ENCODE results near the gene TMEM169. TPM values are rescaled to one million over a fixed set of nuclear protein-coding genes. Genes with fewer than 3 reads are reported as not detected.

TMEM169 gene
- total RNA-seq, 2 experiments from 2014 or later, result 0.27 to 0.53 TPM

DNA sequence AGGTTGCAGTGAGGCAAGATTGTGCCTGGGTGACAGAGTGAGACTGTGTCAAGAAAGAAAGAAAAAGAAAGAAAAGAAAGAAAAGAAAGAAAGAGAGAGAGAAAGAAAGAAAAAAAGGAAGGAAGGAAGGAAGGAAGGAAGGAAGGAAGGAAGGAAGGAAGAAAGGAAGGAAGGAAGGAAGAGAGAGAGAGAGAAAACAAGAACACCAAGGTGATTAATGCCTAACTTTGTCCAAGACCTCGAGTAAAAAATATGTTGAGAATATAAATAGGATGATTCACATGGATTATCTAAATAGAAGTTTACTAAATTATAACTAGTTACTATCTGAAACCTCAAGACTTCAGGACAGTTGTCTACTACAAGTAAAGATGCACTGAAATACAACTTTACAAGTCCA, 7.3 kb upstream of the TMEM169 start:
- TF ChIP-seq, protein P1, sequence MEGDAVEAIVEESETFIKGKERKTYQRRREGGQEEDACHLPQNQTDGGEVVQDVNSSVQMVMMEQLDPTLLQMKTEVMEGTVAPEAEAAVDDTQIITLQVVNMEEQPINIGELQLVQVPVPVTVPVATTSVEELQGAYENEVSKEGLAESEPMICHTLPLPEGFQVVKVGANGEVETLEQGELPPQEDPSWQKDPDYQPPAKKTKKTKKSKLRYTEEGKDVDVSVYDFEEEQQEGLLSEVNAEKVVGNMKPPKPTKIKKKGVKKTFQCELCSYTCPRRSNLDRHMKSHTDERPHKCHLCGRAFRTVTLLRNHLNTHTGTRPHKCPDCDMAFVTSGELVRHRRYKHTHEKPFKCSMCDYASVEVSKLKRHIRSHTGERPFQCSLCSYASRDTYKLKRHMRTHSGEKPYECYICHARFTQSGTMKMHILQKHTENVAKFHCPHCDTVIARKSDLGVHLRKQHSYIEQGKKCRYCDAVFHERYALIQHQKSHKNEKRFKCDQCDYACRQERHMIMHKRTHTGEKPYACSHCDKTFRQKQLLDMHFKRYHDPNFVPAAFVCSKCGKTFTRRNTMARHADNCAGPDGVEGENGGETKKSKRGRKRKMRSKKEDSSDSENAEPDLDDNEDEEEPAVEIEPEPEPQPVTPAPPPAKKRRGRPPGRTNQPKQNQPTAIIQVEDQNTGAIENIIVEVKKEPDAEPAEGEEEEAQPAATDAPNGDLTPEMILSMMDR (IDR thresholded peaks at IDR 0.05), result no peak
- Mint-ChIP-seq H3K4me3 (no peak overlapping the region), H3K27me3 (no peaks in the 10 kb centered on the region), H3K36me3 (ENCODE audit: low read depth) (peaks cover 40% of the 10 kb centered on the region), H3K4me1 (ENCODE audit: low read depth) (peaks cover 45% of the 10 kb centered on the region), H3K27ac (peak overlapping the region; percentile 64), H3K9me3 (no peaks in the 10 kb centered on the region)
- Histone ChIP-seq H3K36me3 (ENCODE audit: insufficient read depth, low read length) (peaks cover 25% of the 10 kb centered on the region), H3K27me3 (ENCODE audit: control insufficient read depth in 1 of 2, insufficient read depth in 2 of 2, low read length in 2 of 2) (no peaks in the 10 kb centered on the region), H3K4me3 (ENCODE audit: low read length) (no peak overlapping the region), H3K4me1 (ENCODE audit: insufficient read depth, low read length) (peaks cover 5% of the 10 kb centered on the region), H3K9me3 (ENCODE audit: control insufficient read depth in 1 of 2, insufficient read depth in 1 of 2, low read length in 2 of 2) (no peaks in the 10 kb centered on the region), H3K27ac (ENCODE audit: low read depth in 1 of 2, low read length in 2 of 2) (no peak overlapping the region)
- POLR2A ChIA-PET, result no interaction called here
- intact Hi-C loops (cut with DNase I, micrococcal nuclease), result loop anchor here in 1 of 2 experiments (5.0 kb wide), 1 partner anchor 33 kb away; the partner anchor contains the start of gene XRCC5
- ATAC-seq (ENCODE audit: poor library complexity), result no peak
- CTCF ChIA-PET, result no interaction called here
- no peak for DNase-seq

GRCh38 chr2:216074794-216075193, 6.9 kb upstream of the TMEM169 start:
- no peak for DNase-seq
- no peaks in the 10 kb centered on the region for H3K27me3 Mint-ChIP-seq
- ChIA-PET CTCF (interaction anchor here (1.1 kb wide), 1 partner anchor 34 kb away, joined by 4 read pairs; the partner anchor contains the start of gene XRCC5), POLR2A (interaction anchor here (1.2 kb wide), 1 partner anchor 9 kb away, joined by 4 read pairs; no protein-coding TSS in a partner anchor)
- TF ChIP-seq, protein P1 (IDR thresholded peaks at IDR 0.05), result no peak
- H3K36me3 Mint-ChIP-seq (ENCODE audit: low read depth), result peaks cover 40% of the 10 kb centered on the region
- H3K4me3 Mint-ChIP-seq, result no peak overlapping the region
- H3K9me3 Mint-ChIP-seq, result no peaks in the 10 kb centered on the region
- intact Hi-C loops (cut with DNase I, micrococcal nuclease), result loop anchor here in 1 of 2 experiments (5.0 kb wide), 1 partner anchor 33 kb away; the partner anchor contains the start of gene XRCC5
- no peak for ATAC-seq (ENCODE audit: poor library complexity)
- Histone ChIP-seq H3K27ac (ENCODE audit: low read depth in 1 of 2, low read length in 2 of 2) (no peak overlapping the region), H3K4me1 (ENCODE audit: insufficient read depth, low read length) (peaks cover 5% of the 10 kb centered on the region), H3K9me3 (ENCODE audit: control insufficient read depth in 1 of 2, insufficient read depth in 1 of 2, low read length in 2 of 2) (no peaks in the 10 kb centered on the region), H3K27me3 (ENCODE audit: control insufficient read depth in 1 of 2, insufficient read depth in 2 of 2, low read length in 2 of 2) (no peaks in the 10 kb centered on the region), H3K4me3 (ENCODE audit: low read length) (no peak overlapping the region), H3K36me3 (ENCODE audit: insufficient read depth, low read length) (peaks cover 25% of the 10 kb centered on the region)
- peaks cover 44% of the 10 kb centered on the region for H3K4me1 Mint-ChIP-seq (ENCODE audit: low read depth)
- H3K27ac Mint-ChIP-seq, result peak overlapping the region; percentile 64

- Mint-ChIP-seq H3K4me3 (no peak overlapping the region), H3K4me1 (ENCODE audit: low read depth) (peaks cover 47% of the 10 kb centered on the region), H3K27ac (peak overlapping the region; percentile 48), H3K36me3 (ENCODE audit: low read depth) (peaks cover 40% of the 10 kb centered on the region), H3K27me3 (no peaks in the 10 kb centered on the region), H3K9me3 (no peaks in the 10 kb centered on the region)
- Histone ChIP-seq H3K27me3 (ENCODE audit: control insufficient read depth in 1 of 2, insufficient read depth in 2 of 2, low read length in 2 of 2) (no peaks in the 10 kb centered on the region), H3K36me3 (ENCODE audit: insufficient read depth, low read length) (peaks cover 25% of the 10 kb centered on the region), H3K4me3 (ENCODE audit: low read length) (no peak overlapping the region), H3K4me1 (ENCODE audit: insufficient read depth, low read length) (peaks cover 7% of the 10 kb centered on the region), H3K9me3 (ENCODE audit: control insufficient read depth in 1 of 2, insufficient read depth in 1 of 2, low read length in 2 of 2) (no peaks in the 10 kb centered on the region), H3K27ac (ENCODE audit: low read depth in 1 of 2, low read length in 2 of 2) (no peak overlapping the region)
- ATAC-seq (ENCODE audit: poor library complexity), result no peak
- intact Hi-C loops (cut with DNase I, micrococcal nuclease), result no loop called here
- TF ChIP-seq, protein P1 (IDR thresholded peaks at IDR 0.05), result no peak
- DNase-seq, result no peak
- POLR2A ChIA-PET, result interaction anchor here (1.2 kb wide), 1 partner anchor 8 kb away, joined by 4 read pairs; no protein-coding TSS in a partner anchor
- CTCF ChIA-PET, result interaction anchor here (1.1 kb wide), 1 partner anchor 33 kb away, joined by 4 read pairs; the partner anchor contains the start of gene XRCC5
Observed at GRCh38 chr2:216075510-216076485, 5.9 kb upstream of the TMEM169 start.
